Progenitor cell of endocrine pancreas (in vitro differentiated cells): ENCODE results near the gene MYPN. TPM values are rescaled to one million over a fixed set of nuclear protein-coding genes. Genes with fewer than 3 reads are reported as not detected.
"Not testable (repeated sequence)": the region's sequence is repeated elsewhere in the genome, so short reads cannot be mapped to it uniquely, and the experiment has no call there.

Experiments
- DNase-seq: peaks from one replicate; pipeline ENCODE4 v3.0.0; 2021; ENCODE audit warnings: low spot score; ENCODE audit not compliant: unreplicated experiment
- H3K27ac Mint-ChIP-seq: 2 replicates; pipeline ENCODE4 v1.8.0; 2021; ENCODE audit warnings: mild to moderate bottlenecking, moderate library complexity, mixed read lengths
- H3K27me3 Mint-ChIP-seq: 2 replicates; pipeline ENCODE4 v1.8.0; 2021; ENCODE audit warnings: mixed read lengths
- H3K36me3 Mint-ChIP-seq: 2 replicates; pipeline ENCODE4 v1.8.0; 2022; ENCODE audit warnings: mixed read lengths; ENCODE audit not compliant: insufficient read depth
- H3K4me1 Mint-ChIP-seq: 2 replicates; pipeline ENCODE4 v1.8.0; 2021; ENCODE audit warnings: low read depth, mixed read lengths
- H3K4me3 Mint-ChIP-seq: 2 replicates; pipeline ENCODE4 v1.8.0; 2021; ENCODE audit warnings: low read depth, mild to moderate bottlenecking, moderate library complexity, mixed read lengths
- H3K9me3 Mint-ChIP-seq: 2 replicates; pipeline ENCODE4 v1.8.0; 2021; ENCODE audit warnings: low read depth, mixed read lengths
- CTCF ChIP-seq: fragments of 200-600 bp; sonication (generic); IDR thresholded peaks from one replicate; pipeline ENCODE4 v1.5.0; 2021; ENCODE audit warnings: antibody characterized with exemption, mild to moderate bottlenecking; ENCODE audit not compliant: unreplicated experiment
- total RNA-seq: library from RNA; stranded (reverse); gene quantifications from 2 replicates; pipeline ENCODE4 v1.2.1, GENCODE V29; 2021

The MYPN gene
- total RNA-seq, 1 donor from 2014 or later, result 0.05 TPM

- TF ChIP-seq CTCF, result no peak
- H3K27me3 Mint-ChIP-seq, result peaks cover 14% of the 10 kb centered on the region
- H3K9me3 Mint-ChIP-seq, result no peaks in the 10 kb centered on the region
Observed at GRCh38 chr10:68238371-68238770, 129.1 kb downstream of the MYPN start.

GRCh38 chr10:68239069-68239468 is 129.8 kb downstream of the MYPN start:
- Mint-ChIP-seq H3K27ac (peak overlapping the region; percentile 15), H3K9me3 (no peaks in the 10 kb centered on the region), H3K4me1 (no peaks in the 10 kb centered on the region), H3K36me3 (no peaks in the 10 kb centered on the region), H3K27me3 (peaks cover 9% of the 10 kb centered on the region), H3K4me3 (no peak overlapping the region)
- no peak for TF ChIP-seq CTCF
- DNase-seq, result no peak

More at GRCh38 chr10:68238371-68238770, 129.1 kb downstream of the MYPN start:
- no peaks in the 10 kb centered on the region for H3K36me3 Mint-ChIP-seq
- no peak overlapping the region for H3K27ac Mint-ChIP-seq
- no peak overlapping the region for H3K4me3 Mint-ChIP-seq
- no peak for DNase-seq
- H3K4me1 Mint-ChIP-seq, result no peaks in the 10 kb centered on the region

- H3K36me3 Mint-ChIP-seq, result no peaks in the 10 kb centered on the region
- no peak for TF ChIP-seq CTCF
- H3K27ac Mint-ChIP-seq, result no peak overlapping the region
- no peak overlapping the region for H3K4me3 Mint-ChIP-seq
- DNase-seq, result no peak
- H3K9me3 Mint-ChIP-seq, result no peaks in the 10 kb centered on the region
- no peaks in the 10 kb centered on the region for H3K4me1 Mint-ChIP-seq
- H3K27me3 Mint-ChIP-seq, result peaks cover 9% of the 10 kb centered on the region
Observed at GRCh38 chr10:68239596-68240150, 130.4 kb downstream of the MYPN start.

- Mint-ChIP-seq H3K4me1 (no peaks in the 10 kb centered on the region), H3K9me3 (no peaks in the 10 kb centered on the region), H3K36me3 (no peaks in the 10 kb centered on the region), H3K4me3 (no peak overlapping the region), H3K27ac (no peak overlapping the region), H3K27me3 (peaks cover 7% of the 10 kb centered on the region)
- no peak for DNase-seq
- TF ChIP-seq CTCF, result no peak
Observed at GRCh38 chr10:68242051-68242450, 132.8 kb downstream of the MYPN start.

GRCh38 chr10:68246397-68246796 is 137.1 kb downstream of the MYPN start:
- not testable (repeated sequence) for DNase-seq, H3K27ac Mint-ChIP-seq, H3K4me3 Mint-ChIP-seq, H3K9me3 Mint-ChIP-seq, H3K27me3 Mint-ChIP-seq, H3K36me3 Mint-ChIP-seq, H3K4me1 Mint-ChIP-seq

GRCh38 chr10:68247931-68248330 is 138.6 kb downstream of the MYPN start:
- H3K4me1 Mint-ChIP-seq, result peaks cover 7% of the 10 kb centered on the region
- TF ChIP-seq CTCF, result no peak
- no peak for DNase-seq
- no peak overlapping the region for H3K4me3 Mint-ChIP-seq
- H3K9me3 Mint-ChIP-seq, result no peaks in the 10 kb centered on the region
- H3K36me3 Mint-ChIP-seq, result no peaks in the 10 kb centered on the region
- H3K27ac Mint-ChIP-seq, result no peak overlapping the region
- no peaks in the 10 kb centered on the region for H3K27me3 Mint-ChIP-seq
